ENCODE data around the gene MPHOSPH9.

- no peak for TF ChIP-seq POLR2AphosphoS5 (IDR thresholded peaks at IDR 0.05; ENCODE audit: low read depth)
- TF ChIP-seq, protein P1, sequence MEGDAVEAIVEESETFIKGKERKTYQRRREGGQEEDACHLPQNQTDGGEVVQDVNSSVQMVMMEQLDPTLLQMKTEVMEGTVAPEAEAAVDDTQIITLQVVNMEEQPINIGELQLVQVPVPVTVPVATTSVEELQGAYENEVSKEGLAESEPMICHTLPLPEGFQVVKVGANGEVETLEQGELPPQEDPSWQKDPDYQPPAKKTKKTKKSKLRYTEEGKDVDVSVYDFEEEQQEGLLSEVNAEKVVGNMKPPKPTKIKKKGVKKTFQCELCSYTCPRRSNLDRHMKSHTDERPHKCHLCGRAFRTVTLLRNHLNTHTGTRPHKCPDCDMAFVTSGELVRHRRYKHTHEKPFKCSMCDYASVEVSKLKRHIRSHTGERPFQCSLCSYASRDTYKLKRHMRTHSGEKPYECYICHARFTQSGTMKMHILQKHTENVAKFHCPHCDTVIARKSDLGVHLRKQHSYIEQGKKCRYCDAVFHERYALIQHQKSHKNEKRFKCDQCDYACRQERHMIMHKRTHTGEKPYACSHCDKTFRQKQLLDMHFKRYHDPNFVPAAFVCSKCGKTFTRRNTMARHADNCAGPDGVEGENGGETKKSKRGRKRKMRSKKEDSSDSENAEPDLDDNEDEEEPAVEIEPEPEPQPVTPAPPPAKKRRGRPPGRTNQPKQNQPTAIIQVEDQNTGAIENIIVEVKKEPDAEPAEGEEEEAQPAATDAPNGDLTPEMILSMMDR (IDR thresholded peaks at IDR 0.05; ENCODE audit: insufficient read depth, low read length): no peak
- TF ChIP-seq GABPA (IDR thresholded peaks at IDR 0.05; ENCODE audit: low read depth): no peak
- TF ChIP-seq SPI1 (IDR thresholded peaks at IDR 0.05; ENCODE audit: borderline replicate concordance, low read depth): no peak
- no peak for TF ChIP-seq REST (IDR thresholded peaks at IDR 0.05; ENCODE audit: insufficient replicate concordance, low read depth)
These were observed 68.2 kb downstream of the MPHOSPH9 start for GRCh38 chr12:123164710-123165261.

Measured in HL-60 (cell line).